Measurements from ENCODE around the gene SRPX2.

The SRPX2 gene

GRCh38 chrX:100649550-100650356, 5.8 kb downstream of the SRPX2 start:
- no peak for DNase-seq (ENCODE audit: low read depth)

- no peak for DNase-seq (ENCODE audit: low read depth)
These were observed 6.8 kb downstream of the SRPX2 start for GRCh38 chrX:100650841-100651240.

- DNase-seq (ENCODE audit: low read depth): no peak
These were observed 8.3 kb downstream of the SRPX2 start for GRCh38 chrX:100652266-100652665.

- no peak for DNase-seq (ENCODE audit: low read depth)
These were observed 10.3 kb downstream of the SRPX2 start for GRCh38 chrX:100654261-100654660.

GRCh38 chrX:100658941-100659381, 15.0 kb downstream of the SRPX2 start:
- DNase-seq (ENCODE audit: low read depth): no peak

GRCh38 chrX:100659431-100660137, 15.6 kb downstream of the SRPX2 start:
- DNase-seq (ENCODE audit: low read depth): no peak

- no peak for DNase-seq (ENCODE audit: low read depth)
These were observed 18.2 kb downstream of the SRPX2 start for GRCh38 chrX:100662170-100662569.

- DNase-seq (ENCODE audit: low read depth): no peak
These were observed 18.8 kb downstream of the SRPX2 start for GRCh38 chrX:100662796-100663195.

GRCh38 chrX:100663642-100664041, 19.6 kb downstream of the SRPX2 start:
- no peak for DNase-seq (ENCODE audit: low read depth)

GRCh38 chrX:100672966-100673365, 29.0 kb downstream of the SRPX2 start:
- DNase-seq (ENCODE audit: low read depth): no peak

GRCh38 chrX:100673397-100673953, 29.5 kb downstream of the SRPX2 start:
- no peak for DNase-seq (ENCODE audit: low read depth)

- no peak for DNase-seq (ENCODE audit: low read depth)
These were observed 30.7 kb downstream of the SRPX2 start for GRCh38 chrX:100674705-100675104.

- DNase-seq (ENCODE audit: low read depth): no peak
These were observed 33.7 kb downstream of the SRPX2 start for GRCh38 chrX:100677611-100678181.

- DNase-seq (ENCODE audit: low read depth): no peak
These were observed 36.8 kb downstream of the SRPX2 start for GRCh38 chrX:100680756-100681155.

- DNase-seq (ENCODE audit: low read depth): no peak
These were observed 37.6 kb downstream of the SRPX2 start for GRCh38 chrX:100681599-100681998.

- DNase-seq (ENCODE audit: low read depth): no peak
These were observed 38.9 kb downstream of the SRPX2 start for GRCh38 chrX:100682939-100683338.

- DNase-seq (ENCODE audit: low read depth): no peak
These were observed 41.4 kb downstream of the SRPX2 start for GRCh38 chrX:100685284-100685996.

GRCh38 chrX:100685997-100686305, 42.0 kb downstream of the SRPX2 start:
- no peak for DNase-seq (ENCODE audit: low read depth)

- no peak for DNase-seq (ENCODE audit: low read depth)
These were observed 43.1 kb downstream of the SRPX2 start for GRCh38 chrX:100687128-100687527.

GRCh38 chrX:100687546-100687945, 43.5 kb downstream of the SRPX2 start:
- no peak for DNase-seq (ENCODE audit: low read depth)

- DNase-seq (ENCODE audit: low read depth): no peak
These were observed 51.3 kb downstream of the SRPX2 start for GRCh38 chrX:100695302-100695701.

GRCh38 chrX:100695991-100696390, 52.0 kb downstream of the SRPX2 start:
- DNase-seq (ENCODE audit: low read depth): no peak

All from stimulated activated CD8-positive, alpha-beta memory T cell treated with anti-CD3 and anti-CD28 coated beads, Interleukin-15, amount 100 ng/mL, for 24 hours (primary cell).